CD4-positive, alpha-beta T cell (primary cell): ENCODE measurements around the gene SCD5. TPM values are rescaled to one million over a fixed set of nuclear protein-coding genes. Genes with fewer than 3 reads are reported as not detected.

Source experiments
- ATAC-seq: fragments of 200-7000 bp; cut with Tn5 transposase; one replicate; pipeline ENCODE4 v1.10.0; 2022; ENCODE audit warnings: mild to moderate bottlenecking; ENCODE audit not compliant: poor library complexity
- CTCF ChIA-PET: fragments of 350-600 bp; sonication (Branson Sonifier 250); formaldehyde crosslinking; loops from one replicate; lab custom pipeline; 2021; ENCODE audit warnings: antibody characterized with exemption, inconsistent platforms; lab: Charles Lee
- POLR2A ChIA-PET: fragments of 350-600 bp; sonication (Branson Sonifier 250); formaldehyde crosslinking; loops from one replicate; lab custom pipeline; 2021; ENCODE audit warnings: antibody characterized with exemption, inconsistent platforms; lab: Charles Lee
- DNase-seq, 14 experiments: peaks; one replicate each; pipeline ENCODE4 v3.0.0-alpha.2; 2013 to 2020; ENCODE audit warnings: mixed read lengths in 2 of 14
- H3K27ac ChIP-seq, 2 donors: one replicate each; pipeline versions ENCODE4 v1.5.1 to v1.7.0; 2013; ENCODE audit warnings: low read length in 2 of 2, low read depth in 1 of 2, mild to moderate bottlenecking in 1 of 2
- H3K27me3 ChIP-seq, 2 experiments: 1 replicate in 1 of 2; 2 replicates in 1 of 2; pipeline versions ENCODE4 v1.6.1 to v1.7.0; 2013; ENCODE audit warnings: low read length in 2 of 2, control low read depth in 1 of 2, mild to moderate bottlenecking in 1 of 2, moderate library complexity in 1 of 2; ENCODE audit not compliant: insufficient read depth in 2 of 2, control insufficient read depth in 1 of 2
- H3K36me3 ChIP-seq: one replicate; pipeline ENCODE4 v1.6.1; 2013; ENCODE audit warnings: low read length, control low read depth; ENCODE audit not compliant: insufficient read depth
- H3K4me1 ChIP-seq: one replicate; pipeline ENCODE4 v1.6.1; 2013; ENCODE audit warnings: low read length, control low read depth; ENCODE audit not compliant: insufficient read depth
- H3K4me3 ChIP-seq: one replicate; pipeline ENCODE4 v1.5.1; 2013; ENCODE audit warnings: mild to moderate bottlenecking, low read length, moderate library complexity
- H3K9me3 ChIP-seq, 2 experiments: 1 replicate in 1 of 2; 2 replicates in 1 of 2; pipeline versions ENCODE4 v1.6.1 to v1.7.0; 2013; ENCODE audit warnings: low read length in 2 of 2, mild to moderate bottlenecking in 2 of 2, control low read depth in 1 of 2, moderate library complexity in 1 of 2; ENCODE audit not compliant: control insufficient read depth in 1 of 2, insufficient read depth in 1 of 2
- H3K27ac Mint-ChIP-seq: one replicate; pipeline ENCODE4 v1.8.0; 2020; ENCODE audit warnings: mixed read lengths
- H3K27me3 Mint-ChIP-seq: one replicate; pipeline ENCODE4 v1.8.0; 2021; ENCODE audit warnings: mixed read lengths
- H3K36me3 Mint-ChIP-seq: one replicate; pipeline ENCODE4 v1.8.0; 2021; ENCODE audit warnings: low read depth, mixed read lengths
- H3K4me1 Mint-ChIP-seq: one replicate; pipeline ENCODE4 v1.8.0; 2021; ENCODE audit warnings: low read depth, mixed read lengths
- H3K4me3 Mint-ChIP-seq: one replicate; pipeline ENCODE4 v1.8.0; 2020; ENCODE audit warnings: mild to moderate bottlenecking, mixed read lengths
- H3K9me3 Mint-ChIP-seq: one replicate; pipeline ENCODE4 v1.8.0; 2020; ENCODE audit warnings: mixed read lengths
- intact Hi-C, 2 experiments: fragments of 100-400 bp; cut with DNase I in 1 of 2; cut with micrococcal nuclease in 1 of 2; formaldehyde crosslinking; loops; one replicate each; pipeline versions ENCODE4 v1.15.1 to v1.9.0; 2023 to 2025; cut with DNase I, micrococcal nuclease
- microRNA-seq: library from miRNA; unstranded; fragments of <30 nt; microRNA quantifications from one replicate; pipeline ENCODE4 v1.2.0, GENCODE V29; 2021; ENCODE audit warnings: borderline microRNAs expressed, borderline replicate concordance
- total RNA-seq, 174 experiments: library from RNA in 2 of 174; stranded (reverse) in 2 of 174; gene quantifications; one replicate each; pipeline ENCODE4 v1.2.3 and lab custom pipeline; 2021 to 2026
- TF ChIP-seq, protein P1 (sequence below): fragments of 200-600 bp; IDR thresholded peaks from one replicate; pipeline ENCODE4 v1.8.0; 2022; ENCODE audit warnings: antibody characterized with exemption, mild to moderate bottlenecking

The SCD5 gene
- total RNA-seq, 2 experiments from 2014 or later, result 0.14 to 0.25 TPM

DNA sequence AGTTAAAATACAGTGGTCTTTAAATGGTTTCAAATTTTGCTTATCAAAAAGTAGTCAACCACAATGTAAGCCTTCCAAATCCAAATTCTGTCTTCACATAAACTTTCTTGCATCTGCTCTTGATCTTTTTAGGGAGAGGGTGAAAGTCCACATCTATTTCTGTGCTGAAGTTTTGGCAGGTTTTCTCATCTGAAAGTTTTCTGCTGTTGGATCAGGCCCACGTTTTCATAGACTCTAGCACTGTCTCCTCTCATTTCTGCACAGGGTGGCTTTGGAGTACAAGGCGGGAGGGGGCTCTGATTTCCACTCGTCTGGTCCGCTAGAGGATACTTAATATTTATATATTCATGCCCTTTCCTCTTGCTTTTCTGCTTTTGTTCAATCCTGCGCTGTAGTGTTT lies 218.7 kb downstream of the SCD5 start:
- no peak overlapping the region for H3K27ac Mint-ChIP-seq
- H3K9me3 Mint-ChIP-seq, result no peaks in the 10 kb centered on the region
- no peak overlapping the region for H3K4me3 Mint-ChIP-seq
- Histone ChIP-seq H3K27me3 (no peaks in the 10 kb centered on the region), H3K4me3 (no peak overlapping the region), H3K4me1 (no peaks in the 10 kb centered on the region), H3K27ac (no peak overlapping the region), H3K9me3 (no peaks in the 10 kb centered on the region), H3K36me3 (no peaks in the 10 kb centered on the region)
- TF ChIP-seq, protein P1, sequence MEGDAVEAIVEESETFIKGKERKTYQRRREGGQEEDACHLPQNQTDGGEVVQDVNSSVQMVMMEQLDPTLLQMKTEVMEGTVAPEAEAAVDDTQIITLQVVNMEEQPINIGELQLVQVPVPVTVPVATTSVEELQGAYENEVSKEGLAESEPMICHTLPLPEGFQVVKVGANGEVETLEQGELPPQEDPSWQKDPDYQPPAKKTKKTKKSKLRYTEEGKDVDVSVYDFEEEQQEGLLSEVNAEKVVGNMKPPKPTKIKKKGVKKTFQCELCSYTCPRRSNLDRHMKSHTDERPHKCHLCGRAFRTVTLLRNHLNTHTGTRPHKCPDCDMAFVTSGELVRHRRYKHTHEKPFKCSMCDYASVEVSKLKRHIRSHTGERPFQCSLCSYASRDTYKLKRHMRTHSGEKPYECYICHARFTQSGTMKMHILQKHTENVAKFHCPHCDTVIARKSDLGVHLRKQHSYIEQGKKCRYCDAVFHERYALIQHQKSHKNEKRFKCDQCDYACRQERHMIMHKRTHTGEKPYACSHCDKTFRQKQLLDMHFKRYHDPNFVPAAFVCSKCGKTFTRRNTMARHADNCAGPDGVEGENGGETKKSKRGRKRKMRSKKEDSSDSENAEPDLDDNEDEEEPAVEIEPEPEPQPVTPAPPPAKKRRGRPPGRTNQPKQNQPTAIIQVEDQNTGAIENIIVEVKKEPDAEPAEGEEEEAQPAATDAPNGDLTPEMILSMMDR, result no peak
- POLR2A ChIA-PET, result no interaction called here
- CTCF ChIA-PET, result no interaction called here
- DNase-seq (no peak), ATAC-seq (no peak)
- intact Hi-C loops, result no loop called here
- peaks cover 4% of the 10 kb centered on the region for H3K27me3 Mint-ChIP-seq
- no peaks in the 10 kb centered on the region for H3K36me3 Mint-ChIP-seq
- no peaks in the 10 kb centered on the region for H3K4me1 Mint-ChIP-seq

Small RNAs within 50 kb of the gene (microRNA-seq; reads per million reads assigned to microRNA genes)
- not detected for gene MIR575

Other genes starting within 250 kb of the SCD5 start
- gene TMEM150C, start 236.8 kb downstream of the SCD5 start, total RNA-seq, result not detected
- gene SEC31A, start 92.4 kb upstream of the SCD5 start, total RNA-seq, result 100 to 1,000 TPM; 130 to 131 TPM
- gene THAP9, start 101.9 kb upstream of the SCD5 start, total RNA-seq, result 1 to 10 TPM; 3.8 to 4.3 TPM
- gene LIN54, start 212.0 kb upstream of the SCD5 start, total RNA-seq, result 10 to 100 TPM; 11.0 to 12.1 TPM
- 10 to 100 TPM; 26.0 to 27.6 TPM for gene COPS4, start 236.4 kb upstream of the SCD5 start, total RNA-seq